ENCODE measurements around the gene XCR1.

- TF ChIP-seq SUZ12 (IDR thresholded peaks at IDR 0.05) (no peak), PKNOX1 (IDR thresholded peaks at IDR 0.05) (no peak), SP1 (IDR thresholded peaks at IDR 0.05) (no peak)
These were observed 9.6 kb downstream of the XCR1 start for GRCh38 chr3:46017720-46018119.
